COLO829 (cell line): ENCODE measurements around the gene HOXA13.

Source experiments
- DNase-seq: peaks from one replicate; pipeline ENCODE4 v3.0.0; 2012; ENCODE audit warnings: low spot score

Gene HOXA13

DNA sequence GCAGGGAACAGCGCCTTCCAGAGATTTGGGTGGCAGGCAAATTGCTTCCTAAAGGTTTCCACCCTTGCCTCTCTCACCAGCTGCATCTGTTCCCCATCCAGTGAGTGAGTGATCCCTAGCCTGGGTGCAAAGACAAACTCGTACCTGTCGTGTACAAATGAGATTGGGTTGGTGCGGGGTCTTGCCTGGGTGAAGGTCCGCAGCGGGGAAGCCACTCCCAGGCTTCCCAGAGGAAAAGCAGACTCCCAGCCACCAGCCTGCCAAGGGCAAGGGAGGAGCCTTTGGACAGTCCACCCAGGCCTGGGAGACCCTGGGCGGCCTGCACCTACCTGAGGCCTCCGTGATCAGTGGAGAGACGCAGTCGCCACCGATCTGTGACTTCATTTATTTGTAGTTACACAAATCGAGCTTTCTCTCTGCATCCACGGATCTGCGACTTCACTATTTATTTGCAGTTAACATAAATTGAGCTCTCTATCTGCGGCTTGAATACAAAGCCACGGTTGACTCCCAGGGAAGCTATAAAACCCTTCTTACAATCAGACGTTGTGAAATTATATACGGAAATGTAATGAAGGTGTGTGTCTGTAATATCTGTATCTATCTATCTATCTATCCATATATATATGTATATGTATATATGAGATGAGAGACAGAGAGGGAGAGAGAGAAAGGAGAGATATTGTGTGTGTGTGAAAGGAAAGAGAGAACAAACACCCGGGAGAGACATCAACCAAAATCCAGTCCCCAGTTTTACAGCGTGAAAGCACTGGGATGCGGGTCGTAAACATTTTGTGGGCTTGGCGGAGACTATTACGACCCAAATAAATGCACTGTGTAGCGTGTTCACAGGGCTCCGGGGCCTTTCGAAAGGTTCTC is 40.4 kb downstream of the HOXA13 start:
- DNase-seq, result no peak

DNA sequence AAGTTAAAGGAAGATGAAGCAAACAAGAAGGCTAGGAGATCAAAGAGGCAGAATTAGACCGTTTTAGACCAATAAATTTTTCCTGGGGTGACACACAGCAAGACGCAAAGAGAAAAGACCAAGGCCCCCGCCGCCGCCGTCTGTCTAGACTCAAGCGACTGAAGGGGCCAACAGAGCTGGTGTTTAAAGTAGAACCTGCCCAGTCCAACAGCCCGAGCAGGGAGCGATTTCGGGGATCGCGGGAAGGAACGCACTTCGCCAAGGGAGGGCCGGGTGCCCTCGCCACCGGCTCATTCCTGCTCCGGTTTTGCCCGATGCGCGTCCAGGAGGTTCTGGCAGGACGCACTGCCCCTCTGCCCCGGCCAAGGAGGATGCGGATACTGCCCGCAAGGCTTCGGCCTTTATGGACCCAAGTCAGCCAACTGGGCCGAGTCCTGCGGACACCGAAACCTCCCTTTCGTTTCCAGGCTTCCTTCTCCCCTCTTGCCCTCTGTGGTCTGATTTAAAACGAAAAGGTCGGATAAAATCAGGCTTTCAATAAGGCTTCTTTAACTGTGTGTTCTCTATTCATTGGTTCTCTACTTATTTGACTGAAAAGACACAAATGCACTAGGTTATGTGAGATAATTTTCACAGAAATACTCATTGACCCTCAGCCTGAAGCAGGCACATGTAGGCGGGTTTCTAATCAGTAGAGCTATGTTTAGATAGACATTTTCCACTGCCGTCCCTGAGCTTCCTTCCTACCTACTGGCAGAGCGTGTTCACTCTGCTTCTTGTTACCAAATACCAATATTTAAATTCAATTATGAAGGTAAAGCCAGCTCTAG is 41.2 kb downstream of the HOXA13 start:
- no peak for DNase-seq

DNA sequence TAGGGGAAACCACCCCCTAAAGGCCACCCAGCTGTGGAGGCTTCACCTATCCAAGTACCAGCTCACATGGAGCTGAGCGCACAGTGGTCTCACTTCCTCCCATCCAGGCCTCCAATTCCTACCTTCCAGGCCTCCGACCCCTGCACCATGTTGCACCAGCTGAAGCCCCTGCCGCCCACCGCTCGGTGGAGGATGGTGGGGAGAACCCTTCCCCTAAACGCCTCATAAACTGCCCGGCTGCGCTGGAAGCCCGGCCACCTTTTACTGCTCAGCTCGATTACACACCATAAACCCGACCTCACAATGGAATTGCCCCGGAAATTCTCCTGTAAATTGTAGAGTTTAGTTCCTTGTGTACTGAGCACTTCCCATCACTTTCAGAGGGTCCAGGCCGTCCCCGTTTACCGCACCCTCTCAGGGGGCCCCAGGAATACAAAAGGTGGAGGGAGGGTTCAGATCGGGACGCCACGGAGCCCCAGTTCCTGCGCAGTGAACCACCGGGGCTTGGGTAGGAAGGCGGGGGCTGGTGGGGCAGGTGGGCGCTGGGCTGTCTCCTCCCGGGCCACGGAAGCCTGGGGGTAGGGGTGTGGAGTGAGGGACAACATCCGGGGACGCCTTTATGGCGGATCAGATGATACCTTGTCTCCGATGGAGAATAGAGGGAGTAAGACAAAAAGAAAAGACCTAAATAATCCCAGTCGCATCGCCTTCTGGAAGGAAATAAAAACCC is 42.0 kb downstream of the HOXA13 start:
- no peak for DNase-seq

DNA sequence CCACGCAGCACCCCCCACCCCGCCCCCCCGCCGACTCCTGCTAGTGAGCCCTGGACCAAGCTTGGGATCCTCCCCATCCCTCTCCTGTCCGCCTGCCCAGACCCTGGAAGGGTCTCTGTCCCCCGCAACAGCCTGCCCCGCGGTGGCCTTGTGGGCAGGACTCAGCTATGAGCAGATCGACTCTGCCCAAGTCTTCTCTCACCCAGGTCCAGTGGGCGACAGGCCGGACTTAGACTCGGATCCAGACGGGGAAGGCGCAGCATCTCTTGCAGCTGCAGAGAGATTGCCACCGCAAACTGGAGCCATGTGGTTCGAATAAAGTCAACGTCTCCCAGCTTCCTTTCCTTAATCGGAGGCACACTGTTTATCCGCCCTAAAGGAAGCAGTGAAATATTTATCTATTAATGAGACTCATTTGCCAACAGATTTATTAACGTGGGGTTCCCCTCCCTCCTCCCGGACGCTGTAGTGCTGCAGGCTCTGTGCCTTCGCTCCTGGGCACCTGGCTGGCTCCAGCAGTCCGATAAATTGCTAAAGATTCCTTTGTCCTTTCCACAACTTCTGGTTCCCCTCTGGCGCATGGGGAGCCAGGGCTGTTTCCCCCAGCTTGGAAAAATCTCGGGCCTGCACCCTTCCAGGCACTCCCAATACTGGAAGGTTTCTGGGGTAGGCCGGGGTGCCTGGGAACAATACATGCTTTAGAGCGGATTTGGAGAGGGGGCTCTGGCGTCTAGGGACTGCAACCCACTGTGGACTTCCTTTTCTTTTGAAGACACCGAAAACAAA is 42.8 kb downstream of the HOXA13 start:
- no peak for DNase-seq

DNA sequence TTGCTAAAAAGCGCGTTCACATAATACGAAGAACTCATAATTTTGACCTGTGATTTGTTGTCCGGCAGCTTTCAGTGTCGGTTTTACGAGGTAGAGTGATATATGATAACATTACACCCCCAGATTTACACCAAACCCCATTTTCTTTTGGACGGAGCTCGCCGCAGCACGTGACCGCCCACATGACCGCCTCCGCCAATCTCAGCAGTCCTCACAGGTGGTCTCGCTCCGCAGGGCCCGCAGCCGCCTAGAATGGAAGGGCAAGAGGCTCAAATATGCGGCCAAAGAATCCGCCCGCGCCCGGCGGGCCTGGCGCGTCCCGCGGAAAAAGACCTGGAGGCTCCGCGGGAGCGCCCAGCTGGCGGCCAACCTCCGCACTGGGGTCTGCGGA is 43.4 kb downstream of the HOXA13 start, which contains the start of gene HOXA7:
Gene HOXA7 (minus strand): TSS at position 168 of the 391 bp plus-strand sequence. CDS start 130 bp downstream, at position 38.
- DNase-seq, result no peak

DNA sequence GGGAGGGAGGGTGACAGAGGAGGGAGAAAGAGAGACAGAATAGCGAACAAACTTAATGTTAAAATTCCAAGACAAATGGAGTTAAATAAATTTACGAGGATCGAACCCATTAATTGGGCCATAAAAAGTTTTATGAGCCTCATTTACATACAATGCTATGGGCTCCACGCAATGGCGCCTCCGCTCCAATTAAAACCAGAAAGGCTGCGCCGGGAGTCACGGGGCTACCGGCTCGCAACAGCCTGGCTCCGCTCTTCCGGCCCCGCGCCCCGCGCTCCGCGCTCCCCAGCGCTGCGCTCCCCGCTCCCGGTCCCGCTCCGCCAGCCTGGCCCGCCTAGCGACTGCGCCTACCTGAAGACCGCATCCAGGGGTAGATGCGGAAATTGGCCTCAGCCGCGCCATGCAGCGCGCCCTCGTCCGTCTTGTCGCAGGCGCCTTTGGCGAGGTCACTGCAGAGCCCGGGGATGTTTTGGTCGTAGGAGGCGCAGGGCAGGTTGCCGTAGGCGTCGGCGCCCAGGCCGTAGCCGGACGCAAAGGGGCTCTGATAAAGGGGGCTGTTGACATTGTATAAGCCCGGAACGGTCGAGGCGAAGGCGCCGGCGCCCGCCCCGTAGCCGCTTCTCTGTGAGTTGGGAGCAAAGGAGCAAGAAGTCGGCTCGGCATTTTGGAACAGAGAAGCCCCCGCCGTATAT is 43.9 kb downstream of the HOXA13 start:
- no peak for DNase-seq

DNA sequence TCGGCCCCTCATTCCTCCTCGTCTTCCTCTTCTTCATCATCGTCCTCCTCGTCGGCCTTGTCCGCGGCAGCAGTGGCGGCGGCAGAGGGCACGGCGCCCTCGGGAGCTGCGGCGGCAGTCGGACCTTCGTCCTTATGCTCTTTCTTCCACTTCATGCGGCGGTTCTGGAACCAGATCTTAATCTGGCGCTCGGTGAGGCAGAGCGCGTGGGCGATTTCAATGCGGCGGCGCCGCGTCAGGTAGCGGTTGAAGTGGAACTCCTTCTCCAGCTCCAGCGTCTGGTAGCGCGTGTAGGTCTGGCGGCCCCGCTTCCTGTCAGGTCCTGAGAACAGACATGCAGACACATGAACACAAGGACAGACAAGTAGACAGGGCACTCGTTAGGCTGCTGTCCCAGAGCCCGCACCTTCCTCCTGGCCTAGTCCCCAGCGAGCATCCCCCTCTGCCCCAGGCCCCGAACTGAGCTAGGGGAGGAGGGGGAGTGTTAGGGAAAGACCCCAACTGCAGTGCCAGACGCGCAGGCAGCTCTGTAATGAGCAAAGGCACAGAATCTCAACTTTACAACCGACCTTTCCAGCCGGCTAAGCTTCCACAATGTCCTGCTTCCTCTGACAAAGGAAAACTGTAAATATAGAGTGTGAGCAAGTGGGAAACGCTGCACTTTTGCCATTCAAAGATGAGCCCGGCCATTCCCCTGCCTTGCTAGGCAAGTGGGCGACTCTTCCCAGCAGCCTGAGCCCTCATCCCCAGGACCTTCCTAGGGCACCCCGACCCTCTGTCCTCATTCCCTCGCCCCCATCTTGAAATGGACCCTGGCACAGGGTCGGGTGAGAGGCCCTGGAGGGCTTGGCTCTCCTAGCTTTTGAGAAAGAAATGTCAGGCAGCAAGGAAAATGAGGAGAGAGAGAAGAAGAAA is 44.7 kb downstream of the HOXA13 start:
- DNase-seq, result no peak

DNA sequence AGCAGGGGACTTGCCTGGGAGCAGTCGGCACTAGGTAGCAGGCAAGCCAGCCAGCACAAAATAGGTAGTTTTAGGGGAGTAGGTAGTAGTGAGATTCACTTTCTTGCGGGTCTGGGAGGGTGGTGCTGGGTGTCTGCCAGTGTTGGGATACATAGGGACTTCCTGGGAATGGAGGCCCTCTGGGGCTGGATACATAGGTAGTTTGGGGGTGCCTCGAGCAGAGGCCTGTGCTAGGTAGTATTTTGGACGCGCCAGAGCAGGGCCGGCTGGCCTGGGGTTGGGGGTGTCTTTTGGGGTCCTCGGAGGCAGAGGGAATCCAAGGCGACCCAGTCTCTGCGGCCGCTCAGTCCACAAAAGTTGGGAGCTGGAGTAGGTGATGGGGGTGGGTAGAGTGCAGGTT is 45.5 kb downstream of the HOXA13 start:
- no peak for DNase-seq

DNA sequence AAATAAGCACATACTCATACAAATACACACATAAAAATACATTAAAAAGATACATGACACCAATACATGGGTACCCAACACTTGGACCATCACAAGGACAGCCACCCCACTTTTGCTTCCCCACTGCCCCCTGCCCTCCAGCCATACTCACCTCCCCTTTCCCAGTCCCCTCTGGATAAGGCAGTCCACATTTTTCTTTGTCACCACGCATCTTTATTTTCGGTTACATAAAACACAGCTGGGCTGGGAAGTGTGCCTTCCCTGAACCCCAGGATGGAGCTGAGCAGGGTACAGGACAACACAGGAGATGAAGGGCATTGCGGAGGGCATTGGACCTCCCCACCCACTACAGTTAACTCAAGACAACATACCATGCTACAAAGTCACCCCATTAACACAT is 46.4 kb downstream of the HOXA13 start:
- no peak for DNase-seq

DNA sequence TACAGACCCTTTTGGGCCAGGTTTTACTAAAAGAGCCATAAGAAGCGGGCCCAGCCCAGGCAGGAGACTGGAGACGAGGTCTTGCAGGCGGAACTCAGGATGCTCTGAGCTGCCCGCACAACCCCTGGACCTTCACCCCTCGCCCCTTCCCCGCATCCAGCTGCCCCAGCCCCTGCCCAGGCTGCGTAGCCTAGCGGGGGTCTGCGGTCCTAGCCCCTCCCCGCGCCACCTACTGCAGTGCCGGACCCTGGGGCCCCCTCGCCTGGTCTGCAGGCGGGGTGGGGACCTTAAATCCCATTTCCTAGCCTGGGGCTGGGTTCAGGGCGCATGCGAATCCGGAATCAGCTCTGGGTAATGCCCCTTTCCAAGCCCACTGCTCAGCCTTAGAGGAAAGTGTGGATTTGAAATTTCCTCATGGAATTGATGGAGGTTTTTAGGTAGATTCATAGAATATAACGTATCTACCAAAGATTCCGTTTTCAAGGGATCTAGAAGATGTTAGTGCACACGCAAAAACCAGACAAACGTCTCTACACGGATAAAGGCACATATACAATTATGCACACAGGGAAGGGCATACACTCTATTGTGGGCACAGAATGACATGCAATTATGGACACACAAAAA is 47.0 kb downstream of the HOXA13 start:
- DNase-seq, result no peak

DNA sequence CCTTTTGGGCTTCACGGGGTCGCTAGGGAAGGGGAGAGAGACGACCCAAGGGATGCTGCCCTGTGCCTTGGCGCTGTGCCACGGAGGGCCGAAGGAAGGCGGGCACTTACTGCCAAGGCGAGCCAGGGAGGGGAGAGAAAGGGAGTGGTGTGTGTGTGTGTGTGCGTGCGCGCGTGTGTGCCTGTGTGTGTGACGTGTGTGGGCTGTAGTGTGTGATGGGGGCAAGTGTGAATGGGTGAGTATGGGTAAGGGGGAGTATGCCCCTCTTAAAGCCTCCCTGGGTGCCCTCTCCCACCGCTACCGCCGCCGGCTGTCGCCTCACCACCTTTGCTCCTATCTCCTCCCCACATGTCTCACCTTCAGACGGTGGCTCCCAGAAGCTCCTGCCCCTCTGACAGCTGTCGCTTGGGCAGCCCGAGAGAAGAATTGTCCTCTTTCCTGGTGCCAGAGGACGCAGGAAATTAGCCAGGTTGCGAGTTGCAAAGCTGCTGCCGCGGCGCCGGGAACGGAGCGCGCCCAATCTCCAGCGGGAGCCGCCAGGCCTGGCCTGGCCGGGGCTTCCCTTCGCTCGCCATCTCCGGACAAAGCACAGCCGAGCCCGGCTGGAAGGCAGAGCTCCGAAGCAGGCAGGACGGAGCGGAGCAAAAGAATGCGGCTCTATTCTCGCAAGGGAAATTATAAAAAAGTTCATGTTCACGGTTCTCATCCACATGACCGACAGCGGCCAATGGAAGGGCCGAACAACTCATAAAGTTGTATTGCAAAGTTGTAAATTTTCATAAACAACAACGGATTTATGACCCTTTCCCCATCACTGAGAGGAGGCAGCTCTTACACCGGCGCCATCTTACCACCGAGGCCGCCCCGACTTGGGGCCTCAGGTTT is 47.7 kb downstream of the HOXA13 start, which contains the start of gene HOXA3:
Gene HOXA3 (minus strand): TSS at position 653 of the 885 bp plus-strand sequence. CDS start 41,943 bp downstream, outside the sequence.
- DNase-seq, result peak; percentile 69

DNA sequence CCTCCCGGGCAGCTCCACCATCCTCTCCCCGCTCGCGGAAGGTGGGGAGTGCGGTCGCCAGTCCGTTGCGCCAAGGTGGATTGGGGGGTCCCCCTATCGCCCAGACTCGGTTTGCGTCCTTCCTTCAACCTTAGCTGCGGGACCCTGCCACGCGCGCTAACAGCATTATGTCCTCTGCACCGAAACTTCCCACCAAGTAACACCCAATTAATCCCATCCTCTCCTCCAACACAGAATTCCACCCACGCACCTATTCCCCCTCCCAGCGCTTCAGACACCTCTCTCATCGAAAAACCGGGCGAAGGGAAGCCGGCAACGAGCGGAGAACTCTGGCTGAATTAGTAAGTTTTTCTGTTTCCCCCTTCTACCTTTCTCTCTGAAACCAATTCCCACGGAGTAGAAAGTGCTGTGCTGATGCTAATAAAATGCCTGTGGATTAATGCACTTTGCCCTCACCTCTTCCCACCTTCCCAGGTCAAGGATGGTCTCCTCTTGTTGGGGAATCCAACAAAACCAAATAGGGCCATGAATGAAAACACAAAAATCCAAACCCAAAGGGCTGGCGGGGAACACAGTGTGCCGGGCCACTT is 48.5 kb downstream of the HOXA13 start:
- DNase-seq, result no peak

DNA sequence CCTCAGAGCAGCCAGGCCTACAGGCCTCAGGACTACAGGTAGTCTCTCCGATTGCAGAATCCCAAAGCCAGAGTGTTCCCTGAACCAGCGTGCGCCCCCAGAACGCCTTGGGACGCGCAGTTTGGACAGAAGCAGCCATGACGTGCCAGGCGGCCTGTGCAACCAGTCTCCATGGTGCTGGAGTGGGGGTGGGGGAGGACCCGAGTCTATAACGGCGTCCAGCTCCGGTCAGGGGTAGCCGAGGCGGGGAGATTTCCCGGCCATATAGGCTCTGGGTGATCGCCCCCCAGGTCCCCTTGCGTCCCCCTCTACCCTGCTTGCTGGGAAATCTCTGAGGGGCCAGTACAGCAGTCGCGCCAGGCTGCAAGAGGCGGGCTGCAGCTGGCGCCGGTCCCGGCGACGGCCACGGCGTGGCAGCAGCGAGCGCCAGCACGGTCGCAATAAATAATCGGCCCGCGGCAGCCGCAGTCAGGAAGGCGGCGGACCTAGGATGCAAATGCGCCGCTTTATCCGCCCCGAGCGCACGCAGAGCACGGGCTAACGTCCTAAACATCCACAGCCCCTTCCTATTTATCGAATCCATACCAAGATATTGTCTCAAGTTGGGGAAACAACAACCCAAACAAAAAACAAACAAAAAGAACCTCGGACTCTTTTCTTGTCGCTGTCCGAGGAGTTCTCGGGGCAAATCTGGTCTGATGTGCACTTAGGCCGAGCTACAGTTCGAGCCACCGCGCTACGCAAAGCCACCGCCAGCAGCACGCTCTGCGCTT is 49.1 kb downstream of the HOXA13 start:
- peak; percentile 93 for DNase-seq

DNA sequence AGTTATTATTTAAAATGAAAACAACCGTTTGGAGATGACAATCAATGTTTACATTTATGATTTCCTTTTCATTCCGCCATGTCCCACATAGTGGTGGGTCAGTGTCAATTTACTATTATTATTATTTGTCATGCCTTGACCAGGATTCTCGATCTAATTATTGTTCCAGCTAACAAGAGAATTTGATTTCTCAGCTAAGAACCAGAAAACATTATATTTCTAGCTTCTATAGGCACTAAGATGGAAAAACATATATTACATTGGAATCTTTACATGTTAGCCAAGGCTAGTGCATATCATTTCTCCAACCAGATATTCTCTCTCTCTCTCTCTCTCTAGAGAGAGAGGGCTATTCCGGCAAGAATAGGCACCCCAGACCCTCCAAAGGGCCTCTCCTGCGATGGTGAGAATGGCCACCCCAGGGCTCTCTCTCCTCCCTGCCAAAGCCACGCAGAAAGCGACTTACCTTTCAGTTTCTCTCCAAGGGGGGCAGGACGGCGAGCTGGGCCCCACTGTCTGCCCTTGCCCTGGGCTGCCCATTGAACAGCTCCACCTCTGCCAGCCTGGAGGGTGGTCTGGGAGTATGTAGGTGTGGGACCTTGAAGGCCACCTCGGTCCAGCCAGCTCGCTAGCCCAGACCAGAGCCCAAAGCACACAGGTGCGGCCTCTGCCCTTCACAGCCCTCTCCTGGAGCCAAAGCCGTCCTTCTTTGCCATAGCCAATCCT is 49.9 kb downstream of the HOXA13 start:
- no peak for DNase-seq

DNA sequence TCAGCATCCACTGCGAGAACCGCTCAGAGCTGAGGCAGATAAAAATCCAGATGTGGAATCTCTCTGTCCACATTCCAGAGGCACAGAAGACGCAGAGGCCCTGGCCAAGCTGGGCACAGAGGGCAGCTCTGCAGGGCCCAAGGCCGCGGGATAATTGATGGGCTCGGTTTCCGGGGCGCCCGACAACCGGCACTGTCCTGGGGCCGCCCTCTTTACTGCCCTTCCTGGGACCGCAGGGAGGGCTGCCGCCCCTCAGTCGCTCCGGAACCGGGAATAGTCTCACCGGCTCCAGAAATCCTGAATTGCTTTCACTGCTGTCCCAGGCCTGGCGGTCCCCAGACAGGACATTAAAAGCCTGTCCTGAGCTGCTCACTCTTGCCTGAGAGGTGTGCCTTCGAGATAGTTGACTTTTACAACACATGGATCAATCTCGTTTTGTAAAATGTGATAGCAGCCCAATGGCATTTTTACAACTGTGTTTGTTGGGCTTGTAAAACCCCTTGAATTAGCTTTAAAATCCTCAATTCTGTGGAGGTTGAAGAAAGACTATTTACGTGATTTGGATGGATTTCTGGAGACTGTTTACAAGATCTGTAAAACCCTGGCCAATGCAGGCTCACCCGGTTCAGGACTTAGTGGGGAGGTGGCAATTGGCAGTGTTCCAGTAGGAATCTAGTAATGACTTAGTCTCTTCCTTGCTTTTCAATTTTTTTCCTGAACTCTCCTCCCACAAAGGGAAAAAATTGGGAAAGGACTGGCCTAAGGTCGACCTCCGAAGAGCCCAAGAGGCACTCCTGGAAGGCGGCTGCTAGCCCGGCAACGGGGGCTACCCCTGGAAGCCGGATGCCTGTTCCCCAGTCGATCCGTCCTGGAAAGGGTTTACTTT is 50.9 kb downstream of the HOXA13 start:
- no peak for DNase-seq
